ENCODE measurements around the gene GNAL.

Gene GNAL

DNA sequence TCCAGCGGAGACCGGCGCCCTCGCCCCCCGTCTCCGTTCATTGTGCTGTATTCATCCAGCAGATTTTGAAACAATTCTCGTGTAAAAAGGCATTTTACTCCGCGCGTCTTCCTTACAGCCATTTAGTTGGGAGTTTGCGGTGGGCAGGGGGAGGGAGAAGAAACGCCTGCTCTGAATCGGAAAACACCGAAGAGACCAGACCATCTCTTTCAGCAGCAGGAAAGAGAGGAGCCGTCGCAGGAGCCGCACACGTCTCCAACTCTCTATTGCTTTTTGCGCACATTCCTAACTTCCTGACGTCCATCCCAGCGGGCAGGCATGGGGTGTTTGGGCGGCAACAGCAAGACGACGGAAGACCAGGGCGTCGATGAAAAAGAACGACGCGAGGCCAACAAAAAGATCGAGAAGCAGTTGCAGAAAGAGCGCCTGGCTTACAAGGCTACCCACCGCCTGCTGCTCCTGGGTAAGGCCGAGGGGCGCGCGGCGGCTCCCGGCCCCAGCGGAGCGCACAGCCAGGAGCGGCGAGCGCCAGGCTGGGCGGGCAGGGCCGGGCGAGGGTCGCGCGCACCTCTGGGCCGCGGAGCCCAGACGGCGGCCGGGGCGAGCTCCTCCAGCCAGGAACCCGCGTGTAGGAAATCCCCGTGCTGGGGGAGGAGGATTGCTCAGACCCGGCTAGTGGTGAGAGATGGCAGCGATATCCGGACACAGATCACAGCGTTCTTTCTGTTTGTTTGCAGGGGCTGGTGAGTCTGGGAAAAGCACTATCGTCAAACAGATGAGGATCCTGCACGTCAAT is 63.2 kb downstream of the GNAL start:
- H3K4me2 ChIP-seq, result no peak overlapping the region
- no peak overlapping the region for H3K4me3 ChIP-seq (IDR thresholded peaks at IDR 0.05; ENCODE audit: insufficient read depth, low read depth, low read length)
- no peaks in the 10 kb centered on the region for H3K4me1 ChIP-seq (ENCODE audit: low read depth, poor library complexity, severe bottlenecking)
- no peaks in the 10 kb centered on the region for H3K27me3 ChIP-seq (ENCODE audit: insufficient read depth, low read depth)
- no peaks in the 10 kb centered on the region for H3K79me2 ChIP-seq (ENCODE audit: insufficient read depth, low read depth)
- TF ChIP-seq, protein P1, sequence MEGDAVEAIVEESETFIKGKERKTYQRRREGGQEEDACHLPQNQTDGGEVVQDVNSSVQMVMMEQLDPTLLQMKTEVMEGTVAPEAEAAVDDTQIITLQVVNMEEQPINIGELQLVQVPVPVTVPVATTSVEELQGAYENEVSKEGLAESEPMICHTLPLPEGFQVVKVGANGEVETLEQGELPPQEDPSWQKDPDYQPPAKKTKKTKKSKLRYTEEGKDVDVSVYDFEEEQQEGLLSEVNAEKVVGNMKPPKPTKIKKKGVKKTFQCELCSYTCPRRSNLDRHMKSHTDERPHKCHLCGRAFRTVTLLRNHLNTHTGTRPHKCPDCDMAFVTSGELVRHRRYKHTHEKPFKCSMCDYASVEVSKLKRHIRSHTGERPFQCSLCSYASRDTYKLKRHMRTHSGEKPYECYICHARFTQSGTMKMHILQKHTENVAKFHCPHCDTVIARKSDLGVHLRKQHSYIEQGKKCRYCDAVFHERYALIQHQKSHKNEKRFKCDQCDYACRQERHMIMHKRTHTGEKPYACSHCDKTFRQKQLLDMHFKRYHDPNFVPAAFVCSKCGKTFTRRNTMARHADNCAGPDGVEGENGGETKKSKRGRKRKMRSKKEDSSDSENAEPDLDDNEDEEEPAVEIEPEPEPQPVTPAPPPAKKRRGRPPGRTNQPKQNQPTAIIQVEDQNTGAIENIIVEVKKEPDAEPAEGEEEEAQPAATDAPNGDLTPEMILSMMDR (conservative IDR thresholded peaks at IDR 0.05; ENCODE audit: low read depth, low read length), result no peak
- H3K27ac ChIP-seq, result no peak overlapping the region
- no peaks in the 10 kb centered on the region for H3K36me3 ChIP-seq (ENCODE audit: insufficient read depth)
- H3K9ac ChIP-seq, result no peak overlapping the region
- H4K20me1 ChIP-seq (ENCODE audit: insufficient read depth), result no peaks in the 10 kb centered on the region
- H2AFZ ChIP-seq (ENCODE audit: low read depth), result no peak overlapping the region

DNA sequence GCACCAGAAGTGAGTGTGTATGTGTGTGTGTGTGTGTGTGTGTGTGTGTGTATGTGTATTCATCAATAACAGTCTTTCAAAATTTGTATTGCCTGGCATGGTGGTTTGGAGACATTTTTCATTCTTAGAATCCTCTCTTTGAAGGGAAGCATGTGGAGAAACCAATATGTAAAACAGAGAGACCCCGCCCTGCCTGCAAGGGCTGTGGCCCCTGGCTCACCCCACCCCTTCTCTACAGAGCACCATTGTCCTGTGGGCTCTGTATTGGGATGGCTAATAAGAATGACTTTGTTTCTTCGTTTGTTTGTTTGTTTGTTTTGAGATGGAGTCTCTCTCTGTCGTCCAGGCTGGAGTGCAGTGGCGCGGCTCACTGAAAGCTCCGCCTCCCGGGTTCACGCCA is 65.9 kb downstream of the GNAL start:
- Histone ChIP-seq H3K27ac (no peak overlapping the region), H4K20me1 (ENCODE audit: insufficient read depth) (no peaks in the 10 kb centered on the region), H2AFZ (ENCODE audit: low read depth) (no peak overlapping the region), H3K79me2 (ENCODE audit: insufficient read depth, low read depth) (no peaks in the 10 kb centered on the region), H3K4me1 (ENCODE audit: low read depth, poor library complexity, severe bottlenecking) (no peaks in the 10 kb centered on the region), H3K9ac (no peak overlapping the region), H3K4me2 (no peak overlapping the region), H3K4me3 (IDR thresholded peaks at IDR 0.05; ENCODE audit: insufficient read depth, low read depth, low read length) (no peak overlapping the region), H3K27me3 (ENCODE audit: insufficient read depth, low read depth) (no peaks in the 10 kb centered on the region), H3K36me3 (ENCODE audit: insufficient read depth) (no peaks in the 10 kb centered on the region)
- TF ChIP-seq, protein P1 (conservative IDR thresholded peaks at IDR 0.05; ENCODE audit: low read depth, low read length), result no peak

DNA sequence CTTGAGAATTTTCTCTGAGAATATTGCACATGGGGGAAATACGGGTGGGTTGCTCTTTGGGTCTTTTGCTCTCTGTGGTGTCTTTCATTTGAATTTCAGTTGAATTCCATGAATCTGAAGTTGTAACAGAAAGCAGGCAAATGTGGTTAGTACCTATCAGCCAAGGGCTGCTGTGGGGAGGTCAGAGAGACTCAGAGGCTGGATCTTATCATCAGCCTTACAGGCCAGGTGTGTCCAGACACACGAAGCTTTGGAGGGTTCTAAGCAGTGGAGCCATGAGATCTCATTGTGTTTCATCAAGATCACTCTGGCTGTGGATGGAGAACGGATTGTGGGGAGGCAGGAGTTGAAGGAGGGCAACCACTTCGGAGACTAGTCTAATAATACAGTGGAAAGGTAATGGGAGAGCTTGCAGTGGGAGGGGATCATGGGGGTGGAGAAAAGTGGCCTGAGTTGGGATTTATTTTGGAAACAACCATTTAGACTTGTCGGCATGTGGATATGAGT is 68.1 kb downstream of the GNAL start:
- H3K9ac ChIP-seq, result no peak overlapping the region
- no peak overlapping the region for H3K27ac ChIP-seq
- no peaks in the 10 kb centered on the region for H3K27me3 ChIP-seq (ENCODE audit: insufficient read depth, low read depth)
- no peaks in the 10 kb centered on the region for H3K79me2 ChIP-seq (ENCODE audit: insufficient read depth, low read depth)
- H3K4me1 ChIP-seq (ENCODE audit: low read depth, poor library complexity, severe bottlenecking), result no peaks in the 10 kb centered on the region
- no peak overlapping the region for H3K4me2 ChIP-seq
- no peak overlapping the region for H2AFZ ChIP-seq (ENCODE audit: low read depth)
- no peaks in the 10 kb centered on the region for H4K20me1 ChIP-seq (ENCODE audit: insufficient read depth)
- no peak overlapping the region for H3K4me3 ChIP-seq (IDR thresholded peaks at IDR 0.05; ENCODE audit: insufficient read depth, low read depth, low read length)
- no peaks in the 10 kb centered on the region for H3K36me3 ChIP-seq (ENCODE audit: insufficient read depth)
- TF ChIP-seq, protein P1 (conservative IDR thresholded peaks at IDR 0.05; ENCODE audit: low read depth, low read length), result no peak

GRCh38 chr18:11759456-11759855 is 70.4 kb downstream of the GNAL start:
- Histone ChIP-seq H2AFZ (ENCODE audit: low read depth) (no peak overlapping the region), H3K36me3 (ENCODE audit: insufficient read depth) (no peaks in the 10 kb centered on the region), H3K9ac (no peak overlapping the region), H3K4me3 (IDR thresholded peaks at IDR 0.05; ENCODE audit: insufficient read depth, low read depth, low read length) (no peak overlapping the region), H3K79me2 (ENCODE audit: insufficient read depth, low read depth) (no peaks in the 10 kb centered on the region), H3K27me3 (ENCODE audit: insufficient read depth, low read depth) (no peaks in the 10 kb centered on the region), H3K27ac (no peak overlapping the region), H4K20me1 (ENCODE audit: insufficient read depth) (no peaks in the 10 kb centered on the region), H3K4me1 (ENCODE audit: low read depth, poor library complexity, severe bottlenecking) (no peaks in the 10 kb centered on the region), H3K4me2 (no peak overlapping the region)
- TF ChIP-seq, protein P1 (conservative IDR thresholded peaks at IDR 0.05; ENCODE audit: low read depth, low read length), result no peak
